Keratinocyte (primary cell): Measurements from ENCODE around the gene HOXC5. TPM values are rescaled to one million over a fixed set of nuclear protein-coding genes. Genes with fewer than 3 reads are reported as not detected.

Experiments
- DNase-seq: peaks from one replicate; pipeline ENCODE4 v3.0.0-alpha.2; 2011; ENCODE audit warnings: low read depth, missing footprints, low spot score
- FAIRE-seq: peaks from 2 replicates; lab custom pipeline; 2011; peaks lifted over from hg19 to GRCh38; lab: Jason Lieb, UNC
- H2AFZ ChIP-seq: 2 replicates; pipeline ENCODE4 v1.6.0; 2012; ENCODE audit warnings: low read length, control low read depth, inconsistent platforms; ENCODE audit not compliant: control insufficient read depth
- H3K27ac ChIP-seq: 2 replicates; pipeline ENCODE4 v1.5.1; 2011; ENCODE audit warnings: low read length; ENCODE audit not compliant: control insufficient read depth, insufficient read depth
- H3K27me3 ChIP-seq: 3 replicates; pipeline ENCODE4 v1.6.0; 2011; ENCODE audit warnings: low read length; ENCODE audit not compliant: control insufficient read depth, insufficient read depth; ENCODE audit errors: extremely low read depth
- H3K36me3 ChIP-seq, 2 experiments: 2 replicates in 1 of 2; 3 replicates in 1 of 2; pipeline ENCODE4 v1.5.1; 2011; ENCODE audit warnings: low read length in 2 of 2, mild to moderate bottlenecking in 1 of 2; ENCODE audit not compliant: control insufficient read depth in 2 of 2, insufficient read depth in 2 of 2; ENCODE audit errors: extremely low read depth in 1 of 2
- H3K4me1 ChIP-seq: 3 replicates; pipeline ENCODE4 v1.5.1; 2011; ENCODE audit warnings: low read length; ENCODE audit not compliant: control insufficient read depth, insufficient read depth; ENCODE audit errors: extremely low read depth
- H3K4me2 ChIP-seq: 3 replicates; pipeline ENCODE4 v1.6.0; 2011; ENCODE audit warnings: low read depth, low read length; ENCODE audit not compliant: control insufficient read depth, insufficient read depth; ENCODE audit errors: extremely low read depth
- H3K4me3 ChIP-seq, 3 experiments: fragments of 200-600 bp in 1 of 3; sonication (generic) in 1 of 3; 2 replicates in 2 of 3; 3 replicates in 1 of 3; pipeline ENCODE4 v1.5.1; 2011 to 2016; ENCODE audit warnings: low read length in 3 of 3, mild to moderate bottlenecking in 3 of 3, control low read depth in 2 of 3, inconsistent platforms in 1 of 3, low read depth in 1 of 3, mixed read lengths in 1 of 3, mixed run types in 1 of 3, moderate library complexity in 1 of 3; ENCODE audit not compliant: control insufficient read depth in 2 of 3, insufficient read depth in 2 of 3; ENCODE audit errors: extremely low read depth in 1 of 3
- H3K79me2 ChIP-seq: 2 replicates; pipeline ENCODE4 v1.6.0; 2012; ENCODE audit warnings: low read length; ENCODE audit not compliant: control insufficient read depth, insufficient read depth
- H3K9ac ChIP-seq: 3 replicates; pipeline ENCODE4 v1.6.0; 2011; ENCODE audit warnings: low read length; ENCODE audit not compliant: control insufficient read depth, insufficient read depth; ENCODE audit errors: extremely low read depth
- H3K9me1 ChIP-seq: 3 replicates; pipeline ENCODE4 v1.6.0; 2011; ENCODE audit warnings: low read length; ENCODE audit not compliant: control insufficient read depth, insufficient read depth; ENCODE audit errors: extremely low read depth
- H3K9me3 ChIP-seq: 2 replicates; pipeline ENCODE4 v1.5.1; 2012; ENCODE audit warnings: low read depth, low read length; ENCODE audit not compliant: control insufficient read depth
- H4K20me1 ChIP-seq: 3 replicates; pipeline ENCODE4 v1.6.0; 2011; ENCODE audit warnings: low read length; ENCODE audit not compliant: control insufficient read depth, insufficient read depth; ENCODE audit errors: extremely low read depth
- EZH2 ChIP-seq: IDR thresholded peaks from one replicate; pipeline ENCODE4 v1.6.1; 2012; ENCODE audit warnings: inconsistent platforms, mild to moderate bottlenecking, low read length, moderate library complexity
- dilution Hi-C: fragments of 300-500 bp; cut with MboI; formaldehyde crosslinking; loops from one replicate; pipeline ENCODE4 v1.7.0; 2020; ENCODE audit warnings: low sequenced_read_pairs; ENCODE audit not compliant: extremely low pct_ligation_motif_present
- polyA plus RNA-seq, 5 experiments: library from polyadenylated mRNA; depleted of rRNA in 3 of 5; stranded (reverse) in 3 of 5; stranded (forward) in 1 of 5; unstranded in 1 of 5; fragments of >200 nt; gene quantifications; 1 replicate in 1 of 5; 2 replicates in 3 of 5; 3 replicates in 1 of 5; pipeline versions ENCODE4 v1.2.1 to v1.2.3, GENCODE V29; 2011 to 2012; ENCODE audit warnings: missing spikeins in 2 of 5, low read depth in 1 of 5, low replicate concordance in 1 of 5
- TF ChIP-seq, protein P1 (sequence below), 3 experiments: IDR thresholded peaks in 1 of 3; conservative IDR thresholded peaks in 1 of 3; optimal IDR thresholded peaks in 1 of 3; 2 replicates in 2 of 3; 3 replicates in 1 of 3; pipeline versions ENCODE3 to v1.5.1; 2011; ENCODE audit warnings: low read length in 3 of 3, mild to moderate bottlenecking in 3 of 3, moderate library complexity in 2 of 3, control low read depth in 1 of 3, inconsistent platforms in 1 of 3; ENCODE audit not compliant: insufficient read depth in 2 of 3; ENCODE audit errors: extremely low read depth in 1 of 3

The HOXC5 gene
- polyA plus RNA-seq, 1 donor (not counting 4 experiments of a cell fraction or from before 2014, with no cell fraction given) = 0.18 TPM

DNA sequence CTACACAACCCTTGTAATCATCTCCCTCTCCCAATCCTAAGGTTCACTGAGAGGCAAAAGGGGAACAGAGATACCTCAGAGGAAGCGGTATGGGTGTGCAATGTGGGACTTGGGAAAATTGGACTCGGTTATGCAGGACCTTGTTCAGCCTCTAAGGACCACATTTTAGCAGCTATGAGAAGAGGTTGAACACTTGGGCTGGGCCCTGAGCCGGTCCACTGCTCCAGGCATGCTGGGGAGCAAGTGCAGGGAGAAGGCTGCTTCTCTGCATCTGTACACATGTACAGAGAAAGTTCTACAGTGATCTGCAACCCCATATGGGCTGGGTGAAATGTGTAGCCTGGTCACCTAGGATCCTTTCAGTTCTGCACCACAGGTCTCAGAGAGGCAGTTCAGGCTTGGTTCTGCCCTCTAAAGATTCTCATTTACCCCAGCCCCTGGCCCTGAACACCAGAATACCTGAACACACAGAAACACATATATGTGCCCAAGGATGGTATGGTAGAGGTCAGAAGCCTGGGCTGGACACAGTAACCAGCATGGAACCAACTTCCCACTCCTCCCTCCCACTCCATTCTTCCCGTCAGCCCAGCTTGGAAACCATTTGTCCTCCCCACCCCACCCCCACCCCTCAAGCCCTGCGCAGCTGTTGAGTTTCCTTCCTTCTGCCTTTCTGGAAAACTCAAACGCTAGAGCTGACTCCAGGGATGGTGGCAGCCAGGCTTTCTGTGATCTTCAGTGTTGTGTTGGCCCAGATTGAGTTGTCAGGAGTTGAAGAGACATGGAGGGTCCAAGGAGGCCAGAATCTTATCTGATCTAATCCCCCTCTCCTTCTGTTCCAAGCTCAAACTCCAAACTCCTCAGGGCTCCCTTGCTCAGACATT is 10.4 kb downstream of the HOXC5 start:
- Histone ChIP-seq H3K79me2 (no peaks in the 10 kb centered on the region), H3K4me2 (no peak overlapping the region), H2AFZ (no peak overlapping the region), H3K27me3 (peaks cover 3% of the 10 kb centered on the region), H3K9me3 (no peaks in the 10 kb centered on the region), H3K9me1 (no peaks in the 10 kb centered on the region), H4K20me1 (no peaks in the 10 kb centered on the region), H3K9ac (no peak overlapping the region), H3K27ac (no peak overlapping the region), H3K4me1 (peaks cover 10% of the 10 kb centered on the region), H3K4me3 (no peak overlapping the region), H3K36me3 (no peaks in the 10 kb centered on the region)
- DNase-seq (no peak), FAIRE-seq (no peak)
- TF ChIP-seq, protein P1, sequence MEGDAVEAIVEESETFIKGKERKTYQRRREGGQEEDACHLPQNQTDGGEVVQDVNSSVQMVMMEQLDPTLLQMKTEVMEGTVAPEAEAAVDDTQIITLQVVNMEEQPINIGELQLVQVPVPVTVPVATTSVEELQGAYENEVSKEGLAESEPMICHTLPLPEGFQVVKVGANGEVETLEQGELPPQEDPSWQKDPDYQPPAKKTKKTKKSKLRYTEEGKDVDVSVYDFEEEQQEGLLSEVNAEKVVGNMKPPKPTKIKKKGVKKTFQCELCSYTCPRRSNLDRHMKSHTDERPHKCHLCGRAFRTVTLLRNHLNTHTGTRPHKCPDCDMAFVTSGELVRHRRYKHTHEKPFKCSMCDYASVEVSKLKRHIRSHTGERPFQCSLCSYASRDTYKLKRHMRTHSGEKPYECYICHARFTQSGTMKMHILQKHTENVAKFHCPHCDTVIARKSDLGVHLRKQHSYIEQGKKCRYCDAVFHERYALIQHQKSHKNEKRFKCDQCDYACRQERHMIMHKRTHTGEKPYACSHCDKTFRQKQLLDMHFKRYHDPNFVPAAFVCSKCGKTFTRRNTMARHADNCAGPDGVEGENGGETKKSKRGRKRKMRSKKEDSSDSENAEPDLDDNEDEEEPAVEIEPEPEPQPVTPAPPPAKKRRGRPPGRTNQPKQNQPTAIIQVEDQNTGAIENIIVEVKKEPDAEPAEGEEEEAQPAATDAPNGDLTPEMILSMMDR (optimal IDR thresholded peaks at IDR 0.05 in 1 of 3, IDR thresholded peaks at IDR 0.05 in 1 of 3, conservative IDR thresholded peaks at IDR 0.05 in 1 of 3; ENCODE audit: extremely low read depth in 1 of 3, insufficient read depth in 2 of 3, low read length in 3 of 3) = no peak
- no peak for TF ChIP-seq EZH2
- dilution Hi-C loops = no loop called here

- Histone ChIP-seq H3K36me3 (no peaks in the 10 kb centered on the region), H3K79me2 (no peaks in the 10 kb centered on the region), H3K9me3 (no peaks in the 10 kb centered on the region), H3K4me1 (no peaks in the 10 kb centered on the region), H3K9me1 (no peaks in the 10 kb centered on the region), H3K27me3 (no peaks in the 10 kb centered on the region), H2AFZ (no peak overlapping the region), H3K4me2 (no peak overlapping the region), H3K27ac (no peak overlapping the region), H4K20me1 (no peaks in the 10 kb centered on the region), H3K4me3 (no peak overlapping the region), H3K9ac (no peak overlapping the region)
- dilution Hi-C loops = no loop called here
- FAIRE-seq = no peak
- no peak for DNase-seq
- TF ChIP-seq, protein P1 (optimal IDR thresholded peaks at IDR 0.05 in 1 of 3, IDR thresholded peaks at IDR 0.05 in 1 of 3, conservative IDR thresholded peaks at IDR 0.05 in 1 of 3; ENCODE audit: extremely low read depth in 1 of 3, insufficient read depth in 2 of 3, low read length in 3 of 3) = no peak
- TF ChIP-seq EZH2 = no peak
Measured at GRCh38 chr12:54044425-54045103, 11.7 kb downstream of the HOXC5 start.
